NCI-H1048 (cell line): Measurements from ENCODE around the gene RPP40.
"Not testable (repeated sequence)": the region's sequence is repeated elsewhere in the genome, so short reads cannot be mapped to it uniquely, and the experiment has no call there.

Source experiments
- DNase-seq: peaks from one replicate; lab custom pipeline; 2025; lab: John Stamatoyannopoulos, UW

Gene RPP40

GRCh38 chr6:5014072-5014561, 10.3 kb upstream of the RPP40 start:
- no peak for DNase-seq

DNA sequence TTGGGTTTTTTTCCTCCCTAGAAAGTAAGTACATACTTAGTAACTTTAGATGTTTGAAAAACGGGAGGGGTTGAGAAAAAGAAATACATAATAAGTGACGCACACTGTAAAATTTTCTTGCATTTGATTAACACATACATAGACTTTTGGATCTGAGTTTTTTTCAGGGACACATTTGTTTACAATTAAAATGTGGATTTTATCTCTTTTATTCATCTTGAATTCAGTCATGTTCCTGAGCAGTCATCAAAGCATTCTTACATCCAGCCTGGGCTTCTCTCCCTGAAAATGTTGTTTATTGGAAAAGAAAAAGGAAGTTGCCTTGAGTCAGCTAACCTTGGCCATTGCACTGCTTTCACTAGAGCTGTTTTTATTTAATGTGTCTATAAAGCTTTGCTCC, 8.7 kb upstream of the RPP40 start:
- DNase-seq = no peak

- DNase-seq = no peak
Measured at GRCh38 chr6:5011346-5011745, 7.5 kb upstream of the RPP40 start.

DNA sequence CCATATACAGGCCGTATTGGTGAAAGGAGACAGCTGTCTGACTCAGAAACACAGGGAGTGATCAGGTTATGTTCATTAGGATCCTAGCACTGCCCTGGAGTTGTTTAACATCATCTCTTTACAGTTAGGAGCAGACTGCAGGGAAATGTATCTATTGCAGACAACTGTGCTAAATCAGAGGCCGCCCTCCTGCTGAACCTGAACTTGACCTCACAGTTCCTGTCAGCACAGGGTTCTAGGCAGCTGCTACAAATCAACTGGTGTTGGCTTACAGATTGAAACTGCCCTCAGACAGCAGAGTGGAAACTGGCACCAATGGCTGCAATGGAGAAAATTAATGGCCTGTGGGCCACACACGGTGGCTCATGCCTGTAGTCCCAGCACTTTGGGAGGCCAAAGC, 3.7 kb upstream of the RPP40 start:
- DNase-seq = no peak

- DNase-seq = no peak
Measured at GRCh38 chr6:5006222-5006621, 2.4 kb upstream of the RPP40 start.

DNA sequence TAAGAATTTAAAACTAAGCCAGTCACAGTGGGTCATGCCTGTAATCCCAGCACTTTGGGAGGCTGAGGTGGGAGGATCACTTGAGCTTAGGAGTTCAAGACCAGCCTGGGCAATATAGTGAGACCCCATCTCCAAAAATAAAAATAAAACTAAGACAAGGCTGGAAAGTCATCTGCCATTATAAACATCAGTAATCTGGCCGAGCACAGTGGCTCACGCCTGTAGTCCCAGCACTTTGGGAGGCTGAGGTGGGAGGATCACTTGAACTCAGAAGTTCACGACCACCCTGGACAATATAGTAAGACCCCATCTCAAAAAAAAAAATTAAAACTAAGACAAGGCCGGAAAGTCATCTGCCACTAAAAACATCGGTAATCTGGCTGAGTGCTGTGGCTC, 1.2 kb upstream of the RPP40 start:
- not testable (repeated sequence) for DNase-seq

GRCh38 chr6:5004373-5005037, 668 bp upstream of the RPP40 start:
- DNase-seq = no peak

GRCh38 chr6:4999586-4999985, 4.3 kb downstream of the RPP40 start:
- DNase-seq = no peak

DNA sequence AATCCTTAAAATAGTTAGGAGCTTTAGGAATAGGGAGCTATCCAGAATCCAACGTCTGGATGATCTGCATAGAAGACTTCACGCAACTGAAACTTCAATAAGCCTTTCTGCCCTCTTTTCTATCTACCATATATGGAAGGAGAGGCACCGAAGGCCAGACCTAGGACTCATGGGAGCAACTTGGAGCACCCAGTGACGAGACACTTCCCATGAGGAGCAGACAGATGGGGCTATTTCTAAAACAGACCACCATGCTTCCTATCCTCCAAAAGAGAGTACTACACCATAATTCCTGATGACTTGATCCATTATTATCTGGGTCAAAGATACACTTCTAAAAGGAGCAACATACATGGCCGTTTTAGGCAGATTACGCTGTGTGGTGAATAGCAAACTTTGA, 6.0 kb downstream of the RPP40 start:
- no peak for DNase-seq

DNA sequence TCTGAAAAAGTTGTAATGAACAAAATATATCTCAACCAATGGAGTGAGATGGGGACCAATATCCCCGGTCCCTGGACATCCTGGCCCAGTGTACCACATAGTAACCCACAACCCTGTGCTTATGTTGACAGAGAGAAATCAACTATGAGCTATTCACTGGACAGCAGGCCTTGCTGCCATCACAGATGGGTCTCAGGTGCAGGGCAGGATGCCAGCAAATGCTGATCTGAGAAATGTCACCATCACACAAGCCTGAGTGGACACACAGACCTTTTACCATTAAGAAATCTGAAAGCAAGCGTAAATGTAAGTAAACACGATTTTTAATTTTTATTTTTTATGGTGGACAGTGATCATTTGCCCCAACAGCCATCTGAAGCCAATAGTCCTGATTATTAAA, 9.1 kb downstream of the RPP40 start:
- no peak for DNase-seq

GRCh38 chr6:4987432-4987831, 16.4 kb downstream of the RPP40 start:
- DNase-seq = no peak

DNA sequence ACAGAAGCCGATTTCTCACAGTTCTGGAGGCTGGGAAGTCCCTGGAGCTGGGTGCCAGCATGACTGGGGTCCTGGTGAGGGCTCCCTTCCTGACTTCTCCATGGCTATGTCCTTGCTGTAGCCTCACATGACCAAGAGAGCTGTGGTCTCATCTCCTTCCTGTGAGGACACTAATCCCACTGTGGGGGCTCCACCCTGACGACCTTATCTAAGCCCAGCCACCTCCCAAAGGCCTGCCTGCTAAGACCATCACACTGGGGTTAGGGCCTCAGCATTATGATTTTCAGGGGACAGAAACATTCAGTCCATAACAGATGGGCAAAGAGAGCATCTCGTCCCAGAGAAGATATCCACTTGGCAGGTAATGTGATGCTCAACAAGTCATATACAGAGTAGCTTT, 16.8 kb downstream of the RPP40 start:
- DNase-seq = no peak

GRCh38 chr6:4983322-4983721, 20.5 kb downstream of the RPP40 start:
- DNase-seq = no peak

DNA sequence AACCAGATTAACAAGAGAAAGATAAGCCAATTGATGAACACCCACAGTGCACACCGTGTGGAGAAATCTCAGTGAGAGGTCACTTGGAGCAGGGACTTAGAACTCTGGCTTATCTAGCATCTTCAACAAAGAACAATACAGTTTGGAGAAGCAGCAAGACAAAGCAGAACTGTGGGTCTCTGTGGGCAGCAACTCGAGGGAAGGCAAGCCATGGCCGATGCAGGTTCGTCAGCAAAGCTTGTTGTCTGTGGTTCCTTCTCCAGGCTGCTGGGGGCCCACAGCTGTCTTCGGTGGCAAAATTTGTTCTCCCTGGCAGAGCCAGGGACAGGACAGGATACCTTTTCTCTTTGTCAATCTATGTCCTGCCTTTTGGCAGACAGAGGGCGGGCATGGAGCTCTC, 22.1 kb downstream of the RPP40 start:
- no peak for DNase-seq

DNA sequence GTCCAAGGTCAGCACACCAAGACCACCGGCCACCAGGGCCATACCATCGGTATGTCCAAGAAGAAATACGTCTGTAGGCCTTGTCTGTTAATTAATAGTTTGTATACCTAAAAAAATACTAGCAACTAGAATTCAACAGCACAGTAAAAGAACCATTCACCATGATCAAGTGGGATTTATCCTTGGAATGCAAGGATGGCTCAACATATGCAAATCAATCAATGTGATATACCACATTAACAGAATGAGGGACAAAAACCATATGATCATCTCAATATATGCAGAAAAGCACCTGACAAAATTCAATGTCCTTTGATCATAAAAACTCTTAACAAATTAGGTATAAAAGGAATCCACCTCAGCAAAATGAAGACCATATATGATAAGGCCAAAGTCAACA, 24.4 kb downstream of the RPP40 start:
- no peak for DNase-seq

- no peak for DNase-seq
Measured at GRCh38 chr6:4977468-4977867, 26.4 kb downstream of the RPP40 start.

GRCh38 chr6:4975506-4975905, 28.3 kb downstream of the RPP40 start:
- no peak for DNase-seq

DNA sequence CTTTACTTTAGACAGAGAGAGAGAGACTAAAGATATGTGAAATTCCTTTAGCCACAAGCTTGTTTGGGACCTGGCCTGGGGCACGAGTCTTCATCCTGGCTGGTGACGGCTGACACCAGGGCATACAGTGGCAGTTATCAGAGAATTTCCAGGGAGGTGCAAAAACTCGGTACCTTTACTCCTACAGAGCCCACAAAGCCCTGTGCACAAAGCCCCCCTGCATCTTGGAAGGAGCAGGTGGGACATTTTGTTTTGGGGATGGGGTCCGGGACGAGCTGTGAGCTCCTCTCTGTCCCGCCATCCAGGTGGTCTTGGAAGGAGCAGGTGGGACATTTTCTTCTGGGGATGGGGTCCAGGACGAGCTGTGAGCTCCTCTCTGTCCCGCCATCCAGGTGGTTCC, 28.9 kb downstream of the RPP40 start:
- no peak for DNase-seq

DNA sequence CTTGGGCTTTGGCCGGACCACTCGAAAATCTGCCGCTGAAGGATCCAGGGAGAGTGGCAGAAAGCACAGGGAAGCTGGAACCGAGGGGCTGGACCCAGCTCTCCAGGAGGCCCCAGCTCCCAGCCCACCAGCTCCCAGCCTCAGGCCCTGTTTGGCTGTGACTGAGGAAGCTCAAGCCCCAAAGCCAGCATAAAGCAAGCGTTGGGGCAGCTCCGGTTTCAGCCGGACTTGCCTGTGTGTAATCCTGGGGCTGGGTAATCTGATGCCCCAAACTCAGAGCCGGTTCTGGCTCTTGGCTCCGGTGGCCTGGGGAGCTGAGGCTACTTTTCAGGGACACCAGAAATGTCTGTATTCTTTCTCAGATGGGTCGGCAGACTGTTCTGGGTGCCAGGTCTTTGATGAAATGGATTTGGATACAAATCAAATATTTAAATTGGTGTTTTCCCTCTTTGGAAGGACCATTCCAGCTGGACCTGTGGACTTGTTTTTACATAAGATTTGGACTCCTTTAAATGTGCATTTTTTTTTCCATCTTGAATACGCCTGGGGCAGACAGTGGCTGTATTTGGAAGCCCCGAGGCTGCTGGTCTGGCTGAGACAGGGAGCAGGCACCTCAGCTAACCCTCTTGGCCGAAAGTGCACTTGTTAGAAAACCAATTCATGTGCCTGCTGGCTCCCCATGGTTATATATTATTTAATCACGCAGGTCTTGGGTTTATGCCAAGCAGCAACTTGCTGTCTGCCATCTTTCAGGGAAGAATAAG, 29.7 kb downstream of the RPP40 start:
- no peak for DNase-seq

DNA sequence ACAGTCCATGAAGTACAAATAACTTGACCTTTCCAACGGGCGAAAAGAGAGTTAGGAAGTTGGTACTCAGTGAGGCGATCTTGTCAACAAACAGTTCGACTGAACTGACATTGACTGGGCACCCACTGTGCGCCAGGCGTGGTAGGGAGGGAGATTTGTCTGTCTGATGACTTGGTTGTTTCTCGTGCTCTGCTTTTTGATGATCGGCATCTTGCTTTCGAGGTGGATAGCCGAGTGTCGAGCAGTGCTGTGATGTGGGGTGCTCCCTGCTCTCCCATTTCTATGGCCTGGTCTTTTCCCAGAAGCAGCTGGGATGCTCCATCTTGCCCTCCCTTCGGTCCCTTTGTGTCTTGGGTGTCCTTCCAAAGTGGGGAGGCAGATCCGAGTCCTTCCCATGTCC, 30.4 kb downstream of the RPP40 start:
- DNase-seq = no peak

- no peak for DNase-seq
Measured at GRCh38 chr6:4972438-4972837, 31.4 kb downstream of the RPP40 start.

GRCh38 chr6:4971851-4972250, 32.0 kb downstream of the RPP40 start:
- no peak for DNase-seq

GRCh38 chr6:4970739-4971395, 33.0 kb downstream of the RPP40 start:
- no peak for DNase-seq
